ENCODE measurements around the gene RNLS.

The RNLS gene

DNA sequence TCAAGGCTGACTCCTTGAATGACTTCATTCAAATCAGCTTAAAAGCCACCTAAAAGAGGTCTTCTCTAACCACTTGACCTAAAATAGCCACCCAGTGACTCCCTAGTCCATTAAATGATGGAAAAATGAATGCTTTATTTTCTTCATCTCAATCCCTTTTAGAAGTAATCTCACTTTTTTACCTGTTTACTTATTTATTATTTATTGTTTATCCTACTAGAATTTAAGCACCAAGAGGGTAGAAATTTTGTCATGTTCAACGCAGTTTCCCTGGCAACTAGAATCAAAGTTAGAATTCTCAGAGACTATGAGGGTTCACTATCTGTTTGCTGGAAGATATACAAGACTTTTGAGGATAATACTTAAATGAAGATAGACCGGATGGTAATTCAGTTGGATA is 3.3 kb upstream of the RNLS start, which contains the start of gene LIPJ (continued):
- TF ChIP-seq, protein P1, sequence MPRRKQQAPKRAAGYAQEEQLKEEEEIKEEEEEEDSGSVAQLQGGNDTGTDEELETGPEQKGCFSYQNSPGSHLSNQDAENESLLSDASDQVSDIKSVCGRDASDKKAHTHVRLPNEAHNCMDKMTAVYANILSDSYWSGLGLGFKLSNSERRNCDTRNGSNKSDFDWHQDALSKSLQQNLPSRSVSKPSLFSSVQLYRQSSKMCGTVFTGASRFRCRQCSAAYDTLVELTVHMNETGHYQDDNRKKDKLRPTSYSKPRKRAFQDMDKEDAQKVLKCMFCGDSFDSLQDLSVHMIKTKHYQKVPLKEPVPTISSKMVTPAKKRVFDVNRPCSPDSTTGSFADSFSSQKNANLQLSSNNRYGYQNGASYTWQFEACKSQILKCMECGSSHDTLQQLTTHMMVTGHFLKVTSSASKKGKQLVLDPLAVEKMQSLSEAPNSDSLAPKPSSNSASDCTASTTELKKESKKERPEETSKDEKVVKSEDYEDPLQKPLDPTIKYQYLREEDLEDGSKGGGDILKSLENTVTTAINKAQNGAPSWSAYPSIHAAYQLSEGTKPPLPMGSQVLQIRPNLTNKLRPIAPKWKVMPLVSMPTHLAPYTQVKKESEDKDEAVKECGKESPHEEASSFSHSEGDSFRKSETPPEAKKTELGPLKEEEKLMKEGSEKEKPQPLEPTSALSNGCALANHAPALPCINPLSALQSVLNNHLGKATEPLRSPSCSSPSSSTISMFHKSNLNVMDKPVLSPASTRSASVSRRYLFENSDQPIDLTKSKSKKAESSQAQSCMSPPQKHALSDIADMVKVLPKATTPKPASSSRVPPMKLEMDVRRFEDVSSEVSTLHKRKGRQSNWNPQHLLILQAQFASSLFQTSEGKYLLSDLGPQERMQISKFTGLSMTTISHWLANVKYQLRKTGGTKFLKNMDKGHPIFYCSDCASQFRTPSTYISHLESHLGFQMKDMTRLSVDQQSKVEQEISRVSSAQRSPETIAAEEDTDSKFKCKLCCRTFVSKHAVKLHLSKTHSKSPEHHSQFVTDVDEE (CRISPR knock-in tag; IDR thresholded peaks at IDR 0.05), result no peak
- TF ChIP-seq ZFP30 (CRISPR knock-in tag; IDR thresholded peaks at IDR 0.05) (no peak), BACH2 (CRISPR knock-in tag; IDR thresholded peaks at IDR 0.05; ENCODE audit: borderline replicate concordance) (no peak), ESRRG (CRISPR knock-in tag; IDR thresholded peaks at IDR 0.05) (no peak)
- TF ChIP-seq, protein P2, sequence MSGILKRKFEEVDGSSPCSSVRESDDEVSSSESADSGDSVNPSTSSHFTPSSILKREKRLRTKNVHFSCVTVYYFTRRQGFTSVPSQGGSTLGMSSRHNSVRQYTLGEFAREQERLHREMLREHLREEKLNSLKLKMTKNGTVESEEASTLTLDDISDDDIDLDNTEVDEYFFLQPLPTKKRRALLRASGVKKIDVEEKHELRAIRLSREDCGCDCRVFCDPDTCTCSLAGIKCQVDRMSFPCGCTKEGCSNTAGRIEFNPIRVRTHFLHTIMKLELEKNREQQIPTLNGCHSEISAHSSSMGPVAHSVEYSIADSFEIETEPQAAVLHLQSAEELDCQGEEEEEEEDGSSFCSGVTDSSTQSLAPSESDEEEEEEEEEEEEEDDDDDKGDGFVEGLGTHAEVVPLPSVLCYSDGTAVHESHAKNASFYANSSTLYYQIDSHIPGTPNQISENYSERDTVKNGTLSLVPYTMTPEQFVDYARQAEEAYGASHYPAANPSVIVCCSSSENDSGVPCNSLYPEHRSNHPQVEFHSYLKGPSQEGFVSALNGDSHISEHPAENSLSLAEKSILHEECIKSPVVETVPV (CRISPR knock-in tag; IDR thresholded peaks at IDR 0.05), result no peak

DNA sequence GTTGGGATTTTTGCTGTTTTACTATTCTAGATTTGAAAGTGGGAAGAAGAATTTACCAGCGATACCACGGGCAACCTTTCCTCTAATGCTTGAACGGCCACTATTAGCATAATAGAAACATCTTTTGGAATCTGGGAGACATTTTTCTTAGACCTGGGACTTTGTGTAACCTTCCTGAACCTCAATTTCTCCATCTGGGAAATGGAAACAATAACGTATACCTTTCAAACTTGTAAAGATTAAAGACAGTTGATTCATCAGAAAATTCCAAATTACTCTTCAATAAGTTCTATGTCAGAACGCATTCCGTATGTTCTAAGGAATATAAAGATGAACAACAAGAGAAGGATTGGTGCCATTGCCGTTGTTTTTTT is 453 bp upstream of the RNLS start:
- TF ChIP-seq ISL1 (CRISPR knock-in tag; IDR thresholded peaks at IDR 0.05) (no peak), CREB5 (CRISPR knock-in tag; IDR thresholded peaks at IDR 0.05; ENCODE audit: low read depth) (no peak), OSR1 (CRISPR knock-in tag; IDR thresholded peaks at IDR 0.05) (no peak), PPARA (CRISPR knock-in tag; IDR thresholded peaks at IDR 0.05; ENCODE audit: borderline replicate concordance) (no peak), BACH2 (CRISPR knock-in tag; IDR thresholded peaks at IDR 0.05; ENCODE audit: borderline replicate concordance) (no peak), ZC3H10 (CRISPR knock-in tag; IDR thresholded peaks at IDR 0.05) (no peak), ZNF8 (CRISPR knock-in tag; IDR thresholded peaks at IDR 0.05) (no peak), ZNF70 (CRISPR knock-in tag; IDR thresholded peaks at IDR 0.05) (no peak), GLIS3 (CRISPR knock-in tag; IDR thresholded peaks at IDR 0.05) (no peak), ZFP3 (CRISPR knock-in tag; IDR thresholded peaks at IDR 0.05) (no peak), ESRRG (CRISPR knock-in tag; IDR thresholded peaks at IDR 0.05) (no peak), SNAI2 (CRISPR knock-in tag; IDR thresholded peaks at IDR 0.05) (no peak), TCF4 (CRISPR knock-in tag; IDR thresholded peaks at IDR 0.05; ENCODE audit: borderline replicate concordance) (no peak)
- TF ChIP-seq, protein P3, sequence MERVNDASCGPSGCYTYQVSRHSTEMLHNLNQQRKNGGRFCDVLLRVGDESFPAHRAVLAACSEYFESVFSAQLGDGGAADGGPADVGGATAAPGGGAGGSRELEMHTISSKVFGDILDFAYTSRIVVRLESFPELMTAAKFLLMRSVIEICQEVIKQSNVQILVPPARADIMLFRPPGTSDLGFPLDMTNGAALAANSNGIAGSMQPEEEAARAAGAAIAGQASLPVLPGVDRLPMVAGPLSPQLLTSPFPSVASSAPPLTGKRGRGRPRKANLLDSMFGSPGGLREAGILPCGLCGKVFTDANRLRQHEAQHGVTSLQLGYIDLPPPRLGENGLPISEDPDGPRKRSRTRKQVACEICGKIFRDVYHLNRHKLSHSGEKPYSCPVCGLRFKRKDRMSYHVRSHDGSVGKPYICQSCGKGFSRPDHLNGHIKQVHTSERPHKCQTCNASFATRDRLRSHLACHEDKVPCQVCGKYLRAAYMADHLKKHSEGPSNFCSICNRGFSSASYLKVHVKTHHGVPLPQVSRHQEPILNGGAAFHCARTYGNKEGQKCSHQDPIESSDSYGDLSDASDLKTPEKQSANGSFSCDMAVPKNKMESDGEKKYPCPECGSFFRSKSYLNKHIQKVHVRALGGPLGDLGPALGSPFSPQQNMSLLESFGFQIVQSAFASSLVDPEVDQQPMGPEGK (CRISPR knock-in tag; IDR thresholded peaks at IDR 0.05; ENCODE audit: borderline replicate concordance), result no peak
- no peak for ATAC-seq

DNA sequence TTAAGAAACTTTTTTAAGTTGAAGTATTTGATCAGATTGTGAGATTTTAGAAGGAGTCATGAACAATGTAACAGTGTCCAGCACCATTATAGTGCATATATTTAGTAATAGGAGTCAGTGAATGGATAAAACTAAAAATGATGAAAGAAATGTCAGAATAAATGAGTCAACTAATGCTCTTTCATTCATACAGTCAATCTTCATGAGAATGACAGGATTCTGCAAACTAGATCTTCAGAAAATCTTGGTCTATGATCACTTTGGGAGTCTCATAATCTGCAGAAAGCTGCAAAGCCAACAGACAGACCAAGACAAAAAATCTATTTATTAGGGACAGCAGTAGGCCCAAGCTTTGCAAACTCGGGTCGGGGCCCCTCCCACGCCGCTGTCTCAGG is 710 bp downstream of the RNLS start:
- no peak for TF ChIP-seq ZNF8 (CRISPR knock-in tag; IDR thresholded peaks at IDR 0.05)
- no peak for TF ChIP-seq ZFP3 (CRISPR knock-in tag; IDR thresholded peaks at IDR 0.05)
- TF ChIP-seq GLIS3 (CRISPR knock-in tag; IDR thresholded peaks at IDR 0.05), result no peak
- TF ChIP-seq ZFP30 (CRISPR knock-in tag; IDR thresholded peaks at IDR 0.05), result no peak
- no peak for ATAC-seq

- TF ChIP-seq, protein P1 (CRISPR knock-in tag; IDR thresholded peaks at IDR 0.05), result no peak
- no peak for TF ChIP-seq ZFP3 (CRISPR knock-in tag; IDR thresholded peaks at IDR 0.05)
- no peak for TF ChIP-seq ZFP30 (CRISPR knock-in tag; IDR thresholded peaks at IDR 0.05)
- no peak for TF ChIP-seq ESRRG (CRISPR knock-in tag; IDR thresholded peaks at IDR 0.05)
- no peak for TF ChIP-seq ZNF70 (CRISPR knock-in tag; IDR thresholded peaks at IDR 0.05)
- no peak for TF ChIP-seq TCF4 (CRISPR knock-in tag; IDR thresholded peaks at IDR 0.05; ENCODE audit: borderline replicate concordance)
- TF ChIP-seq ZNF8 (CRISPR knock-in tag; IDR thresholded peaks at IDR 0.05), result no peak
- TF ChIP-seq CSDC2 (CRISPR knock-in tag; IDR thresholded peaks at IDR 0.05), result no peak
- TF ChIP-seq PPARA (CRISPR knock-in tag; IDR thresholded peaks at IDR 0.05; ENCODE audit: borderline replicate concordance), result no peak
- TF ChIP-seq RARB (CRISPR knock-in tag; IDR thresholded peaks at IDR 0.05), result no peak
- no peak for TF ChIP-seq GLIS3 (CRISPR knock-in tag; IDR thresholded peaks at IDR 0.05)
- TF ChIP-seq, protein P3 (CRISPR knock-in tag; IDR thresholded peaks at IDR 0.05; ENCODE audit: borderline replicate concordance), result no peak
- no peak for TF ChIP-seq CREB5 (CRISPR knock-in tag; IDR thresholded peaks at IDR 0.05; ENCODE audit: low read depth)
- TF ChIP-seq ZNF565 (CRISPR knock-in tag; conservative IDR thresholded peaks at IDR 0.05; ENCODE audit: low read depth), result no peak
- no peak for TF ChIP-seq ARNTL (CRISPR knock-in tag; IDR thresholded peaks at IDR 0.05; ENCODE audit: borderline replicate concordance, low read depth)
- TF ChIP-seq ZC3H10 (CRISPR knock-in tag; IDR thresholded peaks at IDR 0.05), result no peak
- no peak for TF ChIP-seq ISL1 (CRISPR knock-in tag; IDR thresholded peaks at IDR 0.05)
- peak; percentile 94 for ATAC-seq
These were observed 18.0 kb downstream of the RNLS start for GRCh38 chr10:88565072-88565471.

All from SK-N-SH treated with all-trans-retinoic acid at 6 μM for 48 hours (cell line).